SU-DHL-6 (cell line): ENCODE results near the gene CEP126.
"Not testable (repeated sequence)": the region's sequence is repeated elsewhere in the genome, so short reads cannot be mapped to it uniquely, and the experiment has no call there.

ENCODE experiments used
- H2AFZ ChIP-seq: fragments of 200-600 bp; sonication (generic); 2 replicates; pipeline ENCODE4 v1.6.1; 2014; ENCODE audit warnings: low read depth, mild to moderate bottlenecking, moderate library complexity, mixed read lengths, antibody characterized with exemption, low read length; ENCODE audit not compliant: severe bottlenecking
- H3F3A ChIP-seq: fragments of 200-600 bp; shearing (Covaris generic); 2 replicates; pipeline ENCODE4 v1.6.0; 2016; ENCODE audit warnings: antibody characterized with exemption, mild to moderate bottlenecking; ENCODE audit not compliant: insufficient read depth
- H3K27ac ChIP-seq: fragments of 200-600 bp; sonication (generic); 2 replicates; pipeline ENCODE4 v1.5.1; 2016; ENCODE audit warnings: low read depth, mild to moderate bottlenecking, low read length, moderate library complexity, mixed read lengths
- H3K27me3 ChIP-seq: fragments of 200-600 bp; sonication (generic), shearing (Covaris generic); 2 replicates; pipeline ENCODE4 v1.6.0; 2014; ENCODE audit warnings: mild to moderate bottlenecking, low read length
- H3K36me3 ChIP-seq: fragments of 200-600 bp; sonication (generic); 2 replicates; pipeline ENCODE4 v1.6.1; 2014; ENCODE audit warnings: mild to moderate bottlenecking, low read length, mixed read lengths
- H3K4me2 ChIP-seq: fragments of 300-600, 200-600 bp; shearing (Covaris generic), sonication (generic); 2 replicates; pipeline ENCODE4 v1.6.0; 2014; ENCODE audit warnings: low read length, low read depth, mild to moderate bottlenecking; ENCODE audit not compliant: poor library complexity, severe bottlenecking
- H3K4me3 ChIP-seq: fragments of 200-600 bp; sonication (generic); 2 replicates; pipeline ENCODE4 v1.5.1; 2014; ENCODE audit warnings: antibody characterized with exemption, low read length, mild to moderate bottlenecking, mixed read lengths; ENCODE audit not compliant: insufficient read depth, poor library complexity, severe bottlenecking
- H3K79me2 ChIP-seq: fragments of 200-600 bp; sonication (generic); 2 replicates; pipeline ENCODE4 v1.6.1; 2014; ENCODE audit warnings: mild to moderate bottlenecking, low read length, moderate library complexity; ENCODE audit not compliant: insufficient read depth
- H3K9ac ChIP-seq: fragments of 200-600 bp; sonication (generic); 2 replicates; pipeline ENCODE4 v1.7.0; 2014; ENCODE audit warnings: mild to moderate bottlenecking, low read length
- H3K9me2 ChIP-seq: fragments of 200-600 bp; sonication (generic); replicated peaks from 2 replicates; pipeline ENCODE4 v1.6.1; 2014; ENCODE audit warnings: low read length; ENCODE audit not compliant: insufficient read depth
- H3K9me3 ChIP-seq: fragments of 200-600 bp; sonication (generic); 2 replicates; pipeline ENCODE4 v1.6.1; 2014; ENCODE audit warnings: low read length, mixed read lengths; ENCODE audit not compliant: insufficient read depth
- H4K20me1 ChIP-seq: fragments of 200-600 bp; sonication (generic); 2 replicates; pipeline ENCODE4 v1.6.1; 2014; ENCODE audit warnings: low read depth, mild to moderate bottlenecking, antibody characterized with exemption, low read length, moderate library complexity, mixed read lengths
- EZH2phosphoT487 ChIP-seq: fragments of 200-600 bp; sonication (generic), shearing (Covaris generic); conservative IDR thresholded peaks from 2 replicates; pipeline ENCODE4 v1.6.1; 2018; ENCODE audit warnings: mild to moderate bottlenecking, antibody characterized with exemption, low read length, moderate library complexity, mixed read lengths
- TF ChIP-seq, protein P1 (sequence below): fragments of 200-600 bp; sonication (generic); IDR thresholded peaks from one replicate; pipeline ENCODE4 v1.5.1; 2017; ENCODE audit warnings: antibody characterized with exemption, mild to moderate bottlenecking, low read length, moderate library complexity; ENCODE audit not compliant: insufficient read depth, poor library complexity, severe bottlenecking

CEP126 gene

DNA sequence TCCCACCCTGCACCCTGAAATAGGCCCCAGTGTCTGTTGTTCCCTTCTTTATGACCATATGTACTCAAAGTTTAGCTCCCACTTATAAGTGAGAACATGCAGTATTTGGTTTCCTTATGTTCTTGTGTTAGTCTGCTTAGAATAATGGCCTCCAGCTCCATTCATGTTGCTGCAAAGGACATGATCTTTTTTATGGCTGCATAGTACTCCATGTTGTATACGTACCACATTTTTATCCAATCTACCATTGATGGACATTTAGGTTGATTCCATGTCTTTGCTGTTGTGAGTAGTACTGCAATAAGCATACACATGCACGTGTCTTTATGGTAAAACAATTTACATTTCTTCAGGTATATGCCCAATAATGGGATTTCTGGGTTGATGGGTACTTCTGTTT lies 60.9 kb downstream of the CEP126 start:
- H3K4me2 ChIP-seq: no peak overlapping the region
- H3K27me3 ChIP-seq: no peaks in the 10 kb centered on the region
- no peak overlapping the region for H3K4me3 ChIP-seq
- H3K79me2 ChIP-seq: no peaks in the 10 kb centered on the region
- no peaks in the 10 kb centered on the region for H3F3A ChIP-seq
- H3K27ac ChIP-seq: no peak overlapping the region
- no peaks in the 10 kb centered on the region for H4K20me1 ChIP-seq
- H3K9ac ChIP-seq: no peak overlapping the region
- no peaks in the 10 kb centered on the region for H3K36me3 ChIP-seq
- TF ChIP-seq, protein P1, sequence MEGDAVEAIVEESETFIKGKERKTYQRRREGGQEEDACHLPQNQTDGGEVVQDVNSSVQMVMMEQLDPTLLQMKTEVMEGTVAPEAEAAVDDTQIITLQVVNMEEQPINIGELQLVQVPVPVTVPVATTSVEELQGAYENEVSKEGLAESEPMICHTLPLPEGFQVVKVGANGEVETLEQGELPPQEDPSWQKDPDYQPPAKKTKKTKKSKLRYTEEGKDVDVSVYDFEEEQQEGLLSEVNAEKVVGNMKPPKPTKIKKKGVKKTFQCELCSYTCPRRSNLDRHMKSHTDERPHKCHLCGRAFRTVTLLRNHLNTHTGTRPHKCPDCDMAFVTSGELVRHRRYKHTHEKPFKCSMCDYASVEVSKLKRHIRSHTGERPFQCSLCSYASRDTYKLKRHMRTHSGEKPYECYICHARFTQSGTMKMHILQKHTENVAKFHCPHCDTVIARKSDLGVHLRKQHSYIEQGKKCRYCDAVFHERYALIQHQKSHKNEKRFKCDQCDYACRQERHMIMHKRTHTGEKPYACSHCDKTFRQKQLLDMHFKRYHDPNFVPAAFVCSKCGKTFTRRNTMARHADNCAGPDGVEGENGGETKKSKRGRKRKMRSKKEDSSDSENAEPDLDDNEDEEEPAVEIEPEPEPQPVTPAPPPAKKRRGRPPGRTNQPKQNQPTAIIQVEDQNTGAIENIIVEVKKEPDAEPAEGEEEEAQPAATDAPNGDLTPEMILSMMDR: no peak
- no peak for TF ChIP-seq EZH2phosphoT487
- no peaks in the 10 kb centered on the region for H3K9me3 ChIP-seq
- H2AFZ ChIP-seq: no peak overlapping the region
- H3K9me2 ChIP-seq: no peaks in the 10 kb centered on the region

DNA sequence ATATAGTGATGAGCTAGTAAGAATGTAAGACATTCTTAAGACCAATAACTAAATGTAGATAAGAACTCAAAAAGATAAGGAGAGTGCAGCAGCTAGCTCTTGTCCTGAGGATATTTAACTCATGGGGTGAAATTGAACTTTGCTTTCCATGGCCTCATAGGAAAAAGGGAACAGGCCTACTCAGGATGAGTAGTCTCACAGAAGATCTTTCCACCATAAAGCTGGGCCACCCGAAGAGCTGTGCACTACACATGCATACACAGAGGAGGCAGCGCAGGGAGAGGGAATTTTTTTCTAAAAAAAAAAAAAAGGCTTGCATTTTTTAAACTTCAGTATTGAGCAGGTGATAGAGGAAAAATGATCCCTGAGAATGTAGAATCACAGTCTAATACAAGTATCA lies 72.6 kb downstream of the CEP126 start:
- H3K9me3 ChIP-seq: no peaks in the 10 kb centered on the region
- no peaks in the 10 kb centered on the region for H3F3A ChIP-seq
- no peaks in the 10 kb centered on the region for H3K36me3 ChIP-seq
- no peak for TF ChIP-seq EZH2phosphoT487
- no peak overlapping the region for H3K4me3 ChIP-seq
- H3K27me3 ChIP-seq: no peaks in the 10 kb centered on the region
- no peak overlapping the region for H2AFZ ChIP-seq
- H3K9ac ChIP-seq: no peak overlapping the region
- H4K20me1 ChIP-seq: no peaks in the 10 kb centered on the region
- no peak overlapping the region for H3K27ac ChIP-seq
- H3K79me2 ChIP-seq: no peaks in the 10 kb centered on the region
- no peaks in the 10 kb centered on the region for H3K9me2 ChIP-seq
- H3K4me2 ChIP-seq: no peak overlapping the region

DNA sequence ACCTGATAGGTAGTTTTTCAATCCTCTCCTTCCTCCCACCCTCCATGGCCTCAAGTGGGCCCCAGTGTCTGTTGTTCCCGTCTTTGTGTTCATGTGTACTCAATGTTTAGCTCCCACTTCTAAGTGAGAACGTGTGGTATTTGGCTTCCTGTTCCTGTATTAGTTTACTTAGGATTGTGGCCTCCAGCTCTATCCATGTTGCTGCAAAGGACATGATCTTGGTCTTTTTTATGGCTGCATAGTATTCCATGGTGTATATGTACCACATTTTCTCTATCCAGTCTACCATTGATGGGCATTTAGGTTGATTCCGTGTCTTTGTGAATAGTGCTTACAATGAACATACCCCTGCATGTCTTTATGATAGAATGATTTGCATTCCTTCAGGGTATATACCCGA lies 78.4 kb downstream of the CEP126 start:
- Histone ChIP-seq H3K79me2 (no peaks in the 10 kb centered on the region), H2AFZ (no peak overlapping the region), H3K4me3 (no peak overlapping the region), H3K4me2 (no peak overlapping the region), H4K20me1 (no peaks in the 10 kb centered on the region), H3K9me2 (no peaks in the 10 kb centered on the region), H3K27me3 (no peaks in the 10 kb centered on the region), H3K27ac (no peak overlapping the region), H3K9me3 (no peaks in the 10 kb centered on the region), H3K36me3 (no peaks in the 10 kb centered on the region), H3F3A (no peaks in the 10 kb centered on the region), H3K9ac (no peak overlapping the region)
- no peak for TF ChIP-seq EZH2phosphoT487
- TF ChIP-seq, protein P1: no peak

DNA sequence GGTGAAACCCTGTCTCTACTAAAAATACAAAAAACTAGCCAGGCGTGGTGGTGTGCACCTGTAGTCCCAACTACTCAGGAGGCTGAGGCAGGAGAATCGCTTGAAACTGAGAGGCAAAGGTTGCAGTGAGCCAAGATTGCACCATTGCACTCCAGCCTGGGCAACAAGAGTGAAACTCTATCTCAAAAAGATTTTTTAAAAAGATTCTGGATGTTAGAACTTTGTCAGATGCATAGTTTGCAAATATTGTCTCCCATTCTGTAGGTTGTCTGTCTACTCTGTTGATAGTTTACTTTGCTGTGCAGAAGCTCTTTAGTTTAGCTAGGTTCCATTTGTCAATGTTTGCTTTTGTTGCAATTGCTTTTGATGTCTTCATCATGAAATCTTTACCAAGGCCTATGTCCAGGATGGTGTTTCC lies 79.3 kb downstream of the CEP126 start:
- not testable (repeated sequence) for H3K4me2 ChIP-seq, H2AFZ ChIP-seq, H3K9me2 ChIP-seq, H3K9me3 ChIP-seq, H3K4me3 ChIP-seq, H3K27me3 ChIP-seq, H3K36me3 ChIP-seq, H3F3A ChIP-seq, H4K20me1 ChIP-seq, H3K9ac ChIP-seq, H3K79me2 ChIP-seq, H3K27ac ChIP-seq
